Dendritic cell treated with granulocyte-macrophage colony-stimulating factor and Interleukin-4, amounts not matched to agents 40 ng/mL and 50 ng/mL, for 4 days (primary cell): Measurements from ENCODE around the gene PSEN1.

Experiments used
- H3K27ac Mint-ChIP-seq: one replicate; pipeline ENCODE4 v1.8.0; 2022; ENCODE audit warnings: mild to moderate bottlenecking, mixed read lengths
- H3K27me3 Mint-ChIP-seq: one replicate; pipeline ENCODE4 v1.8.0; 2022; ENCODE audit warnings: mild to moderate bottlenecking, mixed read lengths
- H3K36me3 Mint-ChIP-seq: one replicate; pipeline ENCODE4 v1.8.0; 2022; ENCODE audit warnings: low read depth, mixed read lengths
- H3K4me1 Mint-ChIP-seq: one replicate; pipeline ENCODE4 v1.8.0; 2022; ENCODE audit warnings: low read depth, mixed read lengths
- H3K4me3 Mint-ChIP-seq: one replicate; pipeline ENCODE4 v1.8.0; 2022; ENCODE audit warnings: mild to moderate bottlenecking, moderate library complexity, mixed read lengths
- H3K9me3 Mint-ChIP-seq: one replicate; pipeline ENCODE4 v1.8.0; 2022; ENCODE audit warnings: mixed read lengths
- intact Hi-C: fragments of 100-400 bp; cut with micrococcal nuclease; formaldehyde crosslinking; loops from one replicate; pipeline ENCODE4 v1.15.0; 2022

PSEN1 gene

DNA sequence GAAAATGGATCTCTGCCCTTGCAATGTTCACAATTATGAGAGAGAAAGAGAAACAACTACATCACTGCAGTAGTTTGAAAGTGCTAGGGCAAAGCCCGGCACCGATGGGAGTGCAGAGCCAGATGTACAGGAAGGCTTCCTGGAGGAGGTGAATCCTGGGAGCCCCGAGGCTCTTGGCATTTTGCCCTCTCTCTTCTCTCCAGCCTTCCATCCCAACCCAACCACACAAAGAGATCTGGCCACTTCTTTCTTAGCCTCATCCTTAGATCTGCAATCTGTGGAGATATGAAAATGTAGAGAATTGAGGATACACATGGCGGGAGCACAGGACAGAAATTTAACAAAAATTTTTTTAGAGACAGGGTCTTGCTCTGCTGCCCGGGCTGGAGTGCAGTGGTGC is 97.7 kb downstream of the PSEN1 start:
- Mint-ChIP-seq H3K27ac (no peak overlapping the region), H3K4me3 (no peak overlapping the region), H3K36me3 (peaks cover 12% of the 10 kb centered on the region), H3K9me3 (no peaks in the 10 kb centered on the region), H3K4me1 (peaks cover 34% of the 10 kb centered on the region), H3K27me3 (peaks cover 76% of the 10 kb centered on the region)
- intact Hi-C loops = loop anchor here (10.0 kb wide), 1 partner anchor 241 kb away; no protein-coding TSS in a partner anchor

DNA sequence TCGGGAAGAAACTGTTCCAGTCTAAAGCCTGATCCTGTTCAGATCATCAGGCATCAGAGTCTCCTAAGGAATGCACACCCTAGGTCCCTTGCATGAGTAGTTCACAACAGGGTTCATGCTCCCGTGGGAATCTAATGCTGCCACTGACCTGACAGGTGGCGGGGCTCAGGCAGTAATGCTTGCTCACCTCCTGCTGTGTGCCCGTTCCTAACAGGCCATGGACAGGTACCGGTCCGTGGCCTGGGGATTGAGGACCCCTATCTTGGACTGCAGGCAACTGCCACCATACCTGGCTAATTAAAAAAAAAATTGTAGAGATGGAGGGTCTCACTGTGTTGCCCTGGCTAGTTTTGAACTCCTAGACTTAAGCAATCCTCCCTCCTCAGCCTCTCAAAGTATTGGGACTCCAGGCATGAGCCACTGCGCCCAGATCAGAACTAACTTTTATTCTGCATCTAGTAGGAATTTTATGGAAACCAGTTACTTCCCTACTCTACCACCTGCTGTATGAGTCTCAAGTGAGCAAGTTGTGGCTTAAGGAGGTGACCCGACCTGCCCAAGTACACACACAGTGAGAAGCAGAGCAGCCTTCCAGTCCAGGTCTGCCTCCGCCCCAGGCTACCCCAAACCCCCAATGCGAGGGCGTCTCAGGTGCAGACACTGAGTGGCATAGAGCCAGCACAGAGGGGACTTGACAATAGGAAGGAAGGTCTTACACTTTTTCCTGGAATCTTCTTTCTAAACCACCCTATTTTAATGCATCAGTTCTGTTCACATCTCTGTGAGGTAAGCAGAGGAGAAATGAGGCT is 98.5 kb downstream of the PSEN1 start:
- Mint-ChIP-seq H3K4me1 (peaks cover 42% of the 10 kb centered on the region), H3K9me3 (no peaks in the 10 kb centered on the region), H3K4me3 (no peak overlapping the region), H3K27me3 (peaks cover 83% of the 10 kb centered on the region), H3K27ac (no peak overlapping the region), H3K36me3 (peaks cover 4% of the 10 kb centered on the region)
- intact Hi-C loops = loop anchor here (10.0 kb wide), 1 partner anchor 240 kb away; no protein-coding TSS in a partner anchor

DNA sequence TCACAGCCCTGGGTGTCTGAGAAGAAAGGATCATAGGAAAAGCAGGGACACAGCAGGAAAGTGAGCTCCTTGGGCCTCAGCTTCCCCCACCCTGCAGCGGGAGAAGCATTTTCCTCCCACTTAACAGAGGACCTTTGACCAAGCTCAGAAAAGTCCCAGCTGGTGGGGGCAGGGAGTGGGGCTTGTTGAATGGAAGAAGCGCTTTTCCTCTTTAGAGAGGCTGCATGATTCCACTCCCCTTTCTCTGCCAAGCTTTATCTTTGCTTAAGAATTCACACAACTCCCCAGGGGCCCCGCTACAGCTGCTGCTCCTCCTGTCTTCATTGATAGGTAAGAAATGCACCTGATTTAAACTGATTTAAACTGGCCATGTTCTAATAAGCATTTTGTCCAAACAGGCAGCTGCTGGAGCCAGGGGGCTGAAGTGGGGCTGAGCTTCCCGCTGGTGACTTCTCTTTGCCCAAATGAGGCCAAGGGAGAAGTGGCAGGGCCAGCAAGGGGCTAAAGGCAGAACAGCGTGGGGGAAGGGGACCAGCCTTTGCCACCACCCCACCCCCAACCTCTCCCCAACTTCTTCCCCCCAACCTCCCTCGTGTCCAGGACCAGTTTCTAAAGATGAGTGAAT is 99.3 kb downstream of the PSEN1 start:
- H3K4me1 Mint-ChIP-seq = peaks cover 50% of the 10 kb centered on the region
- no peaks in the 10 kb centered on the region for H3K36me3 Mint-ChIP-seq
- H3K27me3 Mint-ChIP-seq = peaks cover 89% of the 10 kb centered on the region
- H3K27ac Mint-ChIP-seq = no peak overlapping the region
- intact Hi-C loops = loop anchor here (10.0 kb wide), 1 partner anchor 239 kb away; no protein-coding TSS in a partner anchor
- H3K4me3 Mint-ChIP-seq = no peak overlapping the region
- no peaks in the 10 kb centered on the region for H3K9me3 Mint-ChIP-seq

DNA sequence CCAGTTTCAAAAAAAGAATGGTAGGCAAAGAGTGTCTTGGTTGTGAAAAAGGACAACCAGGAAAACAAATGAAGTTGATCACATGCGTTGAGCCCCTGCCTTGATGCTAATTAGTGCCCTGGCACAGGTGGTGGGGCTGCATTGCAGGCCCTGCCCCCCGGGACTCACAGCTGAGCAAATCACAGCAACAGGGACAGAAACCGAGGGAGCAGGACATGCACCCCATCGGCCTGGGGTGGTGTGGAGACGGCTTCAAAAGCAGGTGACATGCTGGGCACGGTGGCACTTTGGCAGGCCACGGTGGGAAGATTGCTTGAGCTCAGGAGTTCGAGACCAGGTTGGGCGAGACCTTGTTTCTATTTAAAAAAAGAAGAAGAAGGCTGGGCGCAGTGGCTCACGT is 99.8 kb downstream of the PSEN1 start:
- Mint-ChIP-seq H3K27ac (no peak overlapping the region), H3K36me3 (no peaks in the 10 kb centered on the region), H3K27me3 (peaks cover 86% of the 10 kb centered on the region), H3K9me3 (no peaks in the 10 kb centered on the region), H3K4me1 (peaks cover 55% of the 10 kb centered on the region), H3K4me3 (no peak overlapping the region)
- intact Hi-C loops = loop anchor here (10.0 kb wide), 1 partner anchor 239 kb away; no protein-coding TSS in a partner anchor

DNA sequence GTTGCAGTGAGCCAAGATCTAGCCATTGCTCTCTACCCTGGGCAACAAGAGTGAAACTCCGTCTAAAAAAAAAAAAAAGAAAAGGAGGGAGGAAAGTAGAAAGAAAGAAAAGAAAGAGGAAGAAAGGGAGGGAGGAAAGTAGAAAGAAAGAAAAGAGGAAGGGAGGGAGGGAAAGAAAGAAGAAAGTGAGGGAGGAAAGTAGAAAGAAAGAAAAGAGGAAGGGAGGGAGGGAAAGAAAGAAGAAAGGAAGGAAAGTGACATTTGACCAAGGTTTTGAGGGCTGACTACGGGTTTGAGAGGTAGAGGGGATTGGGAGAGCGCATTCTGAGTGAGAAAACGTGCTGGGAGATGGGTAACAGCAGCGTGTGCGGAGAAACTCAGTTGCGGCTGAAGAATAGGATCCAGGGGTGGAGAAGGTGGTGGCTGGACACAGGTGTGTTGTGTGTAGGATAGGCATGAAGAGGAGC is 100.5 kb downstream of the PSEN1 start:
- peak overlapping the region; percentile 7 for H3K27ac Mint-ChIP-seq

DNA sequence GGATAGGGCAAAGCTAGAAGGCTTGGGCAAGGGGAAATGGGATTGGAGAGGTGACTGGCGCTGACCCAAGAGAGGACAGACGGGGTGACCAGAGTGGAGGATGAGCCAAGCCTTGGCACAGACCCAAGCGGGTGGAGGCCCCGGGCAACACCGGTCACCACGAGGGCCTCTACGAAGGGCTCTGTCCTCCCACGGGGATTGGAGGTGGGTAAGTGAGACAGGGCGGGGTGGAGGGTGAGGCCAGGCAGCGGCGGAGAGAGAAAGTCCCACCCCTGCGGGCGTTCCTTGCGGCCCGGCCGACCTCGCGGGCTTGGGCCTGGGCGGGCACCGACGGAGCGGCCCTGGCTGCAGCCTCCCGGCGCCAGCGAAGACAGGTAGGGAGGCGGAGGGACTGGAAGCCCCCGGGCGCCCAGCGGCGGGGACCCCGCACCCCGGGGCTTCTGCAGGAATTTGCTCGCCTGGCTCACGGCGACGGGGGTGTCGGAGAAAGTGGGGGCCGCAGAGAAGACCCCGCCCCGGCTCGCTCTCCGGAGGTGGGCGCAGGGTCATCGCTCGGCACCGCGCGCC is 101.0 kb downstream of the PSEN1 start, which contains the start of gene PAPLN:
Gene PAPLN (plus strand): TSS at position 288 of the 567 bp plus-strand sequence. CDS start 2,273 bp downstream, outside the sequence.
- intact Hi-C loops = loop anchor here (10.0 kb wide), 1 partner anchor 237 kb away; no protein-coding TSS in a partner anchor
- peak within 1 kb of the TSS; percentile 7 for H3K27ac Mint-ChIP-seq
- H3K36me3 Mint-ChIP-seq = no peaks in the 10 kb centered on the region
- H3K4me1 Mint-ChIP-seq = peaks cover 66% of the 10 kb centered on the region
- H3K4me3 Mint-ChIP-seq = peak within 1 kb of the TSS; percentile 63
- H3K9me3 Mint-ChIP-seq = no peaks in the 10 kb centered on the region
- peaks cover 82% of the 10 kb centered on the region for H3K27me3 Mint-ChIP-seq

More for the DNA sequence above, 100.5 kb downstream of the PSEN1 start:
- Mint-ChIP-seq H3K9me3 (no peaks in the 10 kb centered on the region), H3K4me3 (peak overlapping the region; percentile 63), H3K27me3 (peaks cover 84% of the 10 kb centered on the region), H3K4me1 (peaks cover 61% of the 10 kb centered on the region), H3K36me3 (no peaks in the 10 kb centered on the region)
- intact Hi-C loops = loop anchor here (10.0 kb wide), 1 partner anchor 238 kb away; no protein-coding TSS in a partner anchor

DNA sequence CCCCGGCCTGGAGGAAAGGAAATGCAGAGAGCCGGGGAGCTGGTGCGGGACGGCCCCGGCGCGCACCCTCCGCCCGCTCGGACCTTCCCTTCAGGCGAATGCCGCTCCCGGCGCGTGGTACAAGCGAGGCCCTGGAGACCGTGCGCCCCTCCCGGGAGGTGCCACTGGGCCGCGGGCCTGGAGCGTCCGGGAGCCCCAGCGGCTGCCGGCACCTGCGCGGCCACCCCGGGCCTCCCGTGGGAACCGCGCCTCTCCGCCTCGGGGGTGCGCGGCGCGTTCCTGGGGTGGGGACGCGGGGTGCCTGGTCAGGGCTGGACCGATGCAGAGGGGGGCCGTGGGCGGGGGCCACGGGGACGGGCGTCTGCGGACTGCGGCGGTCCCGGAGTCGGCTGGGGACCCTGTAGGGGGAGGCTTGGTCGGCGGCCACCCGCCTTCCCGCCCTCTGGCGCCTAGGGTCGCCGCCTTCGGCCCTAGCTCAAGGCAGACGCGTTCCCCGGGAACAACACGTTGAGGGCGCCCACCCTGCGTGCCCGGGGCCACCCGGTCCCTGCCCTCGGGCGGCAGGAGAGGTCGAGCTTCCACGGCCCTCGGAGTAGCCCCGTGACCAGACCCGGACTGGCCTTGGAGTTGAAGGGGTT is 101.6 kb downstream of the PSEN1 start:
- peaks cover 76% of the 10 kb centered on the region for H3K27me3 Mint-ChIP-seq
- intact Hi-C loops = loop anchor here (10.0 kb wide), 1 partner anchor 237 kb away; no protein-coding TSS in a partner anchor
- H3K27ac Mint-ChIP-seq = no peak overlapping the region

DNA sequence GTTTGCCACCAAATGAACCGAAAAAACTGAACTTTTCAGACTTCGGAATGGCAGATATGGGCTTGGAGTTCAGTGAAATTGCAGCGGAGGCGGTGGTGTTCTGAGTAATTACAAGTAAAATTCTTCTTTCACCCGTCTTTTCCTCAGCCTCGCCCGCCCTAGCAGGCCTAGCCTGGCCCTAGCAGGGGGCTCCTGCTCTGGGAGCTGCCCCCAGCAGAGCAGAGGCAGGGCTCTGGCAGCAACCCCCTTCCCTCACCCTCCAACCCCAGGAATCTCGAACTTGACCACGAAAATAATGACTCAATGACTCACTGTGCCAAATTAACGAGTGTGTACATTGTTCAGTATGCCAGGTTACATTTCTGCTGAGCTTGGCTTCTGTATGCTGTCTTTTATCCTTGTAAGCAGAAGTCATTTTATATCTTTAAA is 102.1 kb downstream of the PSEN1 start:
- Mint-ChIP-seq H3K36me3 (no peaks in the 10 kb centered on the region), H3K4me1 (peaks cover 78% of the 10 kb centered on the region), H3K27ac (no peak overlapping the region), H3K4me3 (peak overlapping the region; percentile 55), H3K9me3 (no peaks in the 10 kb centered on the region), H3K27me3 (peaks cover 73% of the 10 kb centered on the region)
- intact Hi-C loops = loop anchor here (10.0 kb wide), 1 partner anchor 236 kb away; no protein-coding TSS in a partner anchor

More for the DNA sequence above, 101.6 kb downstream of the PSEN1 start:
- H3K36me3 Mint-ChIP-seq = no peaks in the 10 kb centered on the region
- H3K4me1 Mint-ChIP-seq = peaks cover 72% of the 10 kb centered on the region
- peak overlapping the region; percentile 63 for H3K4me3 Mint-ChIP-seq
- H3K9me3 Mint-ChIP-seq = no peaks in the 10 kb centered on the region

DNA sequence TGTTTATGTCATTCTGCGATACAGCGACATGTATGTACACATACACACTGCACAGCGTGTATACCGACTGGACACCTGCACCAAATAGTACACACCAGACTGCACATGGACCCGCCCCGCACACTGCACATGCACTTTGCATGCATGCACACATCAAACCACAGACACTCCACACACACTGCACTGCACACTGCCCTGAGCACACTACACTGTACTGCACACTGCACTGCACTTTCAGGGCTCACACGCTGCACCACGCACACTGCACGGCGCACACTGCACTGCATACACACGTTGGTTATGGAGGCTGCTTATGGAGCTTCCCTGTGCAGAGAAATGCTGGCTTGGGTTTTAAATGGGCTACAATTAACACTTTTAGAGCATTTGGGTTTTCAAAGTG is 102.6 kb downstream of the PSEN1 start:
- Mint-ChIP-seq H3K4me3 (no peak overlapping the region), H3K9me3 (no peaks in the 10 kb centered on the region), H3K27me3 (peaks cover 72% of the 10 kb centered on the region), H3K4me1 (peaks cover 83% of the 10 kb centered on the region), H3K36me3 (no peaks in the 10 kb centered on the region), H3K27ac (no peak overlapping the region)
- intact Hi-C loops = loop anchor here (10.0 kb wide), 1 partner anchor 236 kb away; no protein-coding TSS in a partner anchor

DNA sequence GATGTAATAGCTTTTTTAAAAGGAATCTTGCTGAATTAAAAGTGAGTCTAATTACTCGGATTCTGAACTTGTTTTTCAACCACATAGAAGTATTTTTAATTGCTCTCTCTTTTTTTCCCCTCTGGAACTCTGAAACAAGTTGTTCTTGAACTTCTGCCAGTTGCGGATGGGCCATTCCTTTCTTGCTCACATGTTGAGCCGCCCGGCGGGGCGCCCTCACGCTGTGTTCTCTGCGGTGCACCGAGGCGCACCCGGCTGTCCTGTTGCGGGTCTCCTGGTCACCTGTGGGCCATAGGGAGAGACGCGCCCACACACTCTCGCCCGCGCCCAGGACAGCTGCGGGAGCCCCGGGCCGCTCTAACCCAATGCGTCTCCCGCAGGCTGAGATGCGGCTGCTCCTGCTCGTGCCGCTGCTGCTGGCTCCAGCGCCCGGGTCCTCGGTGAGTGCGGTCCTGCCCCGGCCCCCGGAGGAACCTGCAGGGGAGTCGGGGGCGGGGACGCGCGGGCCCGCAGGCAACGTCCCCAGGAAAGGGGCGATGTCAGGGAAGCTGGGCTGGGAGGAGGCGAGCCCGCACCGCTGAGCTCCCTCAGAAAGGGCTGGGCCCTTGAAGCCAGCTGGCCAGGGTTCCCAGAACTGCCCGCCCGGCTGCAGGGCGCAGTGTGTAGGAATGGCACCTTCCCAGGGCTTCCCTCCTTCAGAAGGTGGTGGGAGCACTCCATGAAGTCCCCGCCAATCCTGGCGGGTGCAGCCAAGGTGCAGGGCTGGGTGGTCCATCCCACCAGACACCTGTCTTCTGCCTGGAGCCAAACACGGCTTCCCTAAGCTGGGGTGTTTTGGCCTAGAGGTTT is 103.3 kb downstream of the PSEN1 start:
- Mint-ChIP-seq H3K4me1 (peaks cover 89% of the 10 kb centered on the region), H3K27me3 (peaks cover 71% of the 10 kb centered on the region), H3K36me3 (no peaks in the 10 kb centered on the region), H3K9me3 (no peaks in the 10 kb centered on the region), H3K27ac (no peak overlapping the region), H3K4me3 (peak overlapping the region; percentile 63)
- intact Hi-C loops = loop anchor here (10.0 kb wide), 1 partner anchor 235 kb away; no protein-coding TSS in a partner anchor

DNA sequence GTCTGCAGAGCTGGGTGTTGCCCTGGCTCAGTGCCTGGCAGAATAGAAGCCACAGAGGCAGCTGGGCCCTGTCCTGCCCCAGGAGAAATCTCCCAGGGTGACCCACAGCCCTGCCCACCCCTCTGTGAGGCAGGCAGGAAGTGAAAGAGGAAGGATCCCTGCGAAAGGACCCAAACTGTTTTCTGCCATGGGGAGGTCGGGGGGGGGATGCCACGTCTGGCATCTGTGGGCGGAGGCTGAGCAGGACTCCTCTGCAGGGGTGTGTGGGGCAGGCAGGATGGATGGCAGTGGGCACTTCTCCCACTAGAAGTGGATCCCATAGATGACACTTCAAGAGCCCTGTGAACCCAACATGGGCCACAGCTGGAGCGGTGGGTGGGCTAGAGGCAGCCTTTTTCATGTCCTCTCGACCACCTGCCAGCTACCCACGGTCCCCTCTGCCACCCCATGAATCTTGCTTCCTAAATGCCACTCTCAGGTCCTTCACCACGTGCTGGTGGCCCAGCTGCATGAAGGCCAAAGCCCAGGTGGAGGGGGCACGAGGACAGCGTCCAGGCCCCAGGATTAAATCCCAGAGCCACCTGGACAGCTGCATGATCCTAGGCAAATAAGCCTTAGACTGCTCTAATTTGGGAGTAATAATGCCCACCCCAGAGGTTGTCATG is 104.6 kb downstream of the PSEN1 start:
- Mint-ChIP-seq H3K27ac (no peak overlapping the region), H3K4me3 (no peak overlapping the region), H3K9me3 (no peaks in the 10 kb centered on the region), H3K27me3 (peaks cover 64% of the 10 kb centered on the region), H3K36me3 (no peaks in the 10 kb centered on the region), H3K4me1 (peaks cover 89% of the 10 kb centered on the region)
- intact Hi-C loops = no loop called here

DNA sequence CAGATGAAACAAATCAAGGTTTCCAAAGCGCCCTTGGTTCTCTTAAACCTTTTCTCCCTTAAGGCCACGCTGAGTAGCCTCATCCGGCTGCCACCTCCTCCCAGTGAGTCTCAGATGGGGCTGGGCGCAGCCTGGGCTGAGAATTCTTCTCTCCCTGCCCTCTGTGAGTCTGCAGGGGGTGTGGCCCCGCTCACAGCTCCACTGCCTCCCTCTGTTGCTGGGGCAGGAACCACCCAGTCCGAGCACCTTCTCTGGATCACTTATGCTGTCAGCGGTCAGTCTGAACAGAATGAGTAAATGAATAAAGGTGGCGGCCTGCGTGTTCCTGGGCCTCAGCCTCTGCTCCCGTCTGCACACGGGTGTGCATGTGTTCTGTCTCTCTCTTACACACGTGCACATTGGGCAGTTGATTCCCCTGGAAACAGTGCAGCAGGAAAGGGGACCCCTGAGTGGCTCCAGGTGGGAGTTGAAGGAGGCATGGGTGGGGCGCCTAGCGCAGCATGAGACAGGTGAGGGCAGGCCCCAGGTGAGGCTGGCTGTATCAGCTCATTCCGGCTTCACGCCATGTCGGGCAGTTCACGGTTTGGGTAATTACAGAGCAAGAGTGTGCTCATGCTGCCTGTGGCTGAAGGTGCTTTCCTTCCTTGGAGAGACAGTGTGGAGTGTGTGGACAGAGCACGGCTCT is 105.3 kb downstream of the PSEN1 start:
- no peak overlapping the region for H3K27ac Mint-ChIP-seq
- no peaks in the 10 kb centered on the region for H3K9me3 Mint-ChIP-seq
- no peaks in the 10 kb centered on the region for H3K36me3 Mint-ChIP-seq
- peaks cover 59% of the 10 kb centered on the region for H3K27me3 Mint-ChIP-seq
- intact Hi-C loops = no loop called here
- H3K4me3 Mint-ChIP-seq = no peak overlapping the region
- peaks cover 86% of the 10 kb centered on the region for H3K4me1 Mint-ChIP-seq
